ENCODE results near the gene SGIP1. TPM values are rescaled to one million over a fixed set of nuclear protein-coding genes. Genes with fewer than 3 reads are reported as not detected.

The SGIP1 gene
- total and polyA plus RNA-seq, 4 donors = 2.7 to 17.0 (median 4.7) TPM

DNA sequence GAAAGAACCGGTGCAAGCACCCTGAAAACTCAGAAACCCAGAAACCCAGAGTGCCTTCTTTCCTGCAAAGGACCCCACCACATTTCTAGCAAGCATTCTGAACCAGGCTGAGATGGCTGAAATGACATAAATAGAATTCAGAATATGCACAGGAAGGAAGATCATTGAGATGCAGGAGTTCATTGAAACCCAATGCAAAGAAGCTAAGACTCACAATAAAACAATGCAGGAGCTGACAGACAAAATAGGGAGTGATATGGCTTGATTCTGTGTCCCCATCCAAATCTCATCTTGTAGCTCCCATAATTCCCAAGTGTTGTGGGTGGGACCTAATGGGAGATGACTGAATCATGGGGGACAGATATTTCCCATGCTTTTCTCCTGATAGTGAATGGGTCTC, 22.8 kb upstream of the SGIP1 start:
- no peak for ATAC-seq (ENCODE audit: insufficient read depth, low FRiP score)
- TF ChIP-seq, protein P1, sequence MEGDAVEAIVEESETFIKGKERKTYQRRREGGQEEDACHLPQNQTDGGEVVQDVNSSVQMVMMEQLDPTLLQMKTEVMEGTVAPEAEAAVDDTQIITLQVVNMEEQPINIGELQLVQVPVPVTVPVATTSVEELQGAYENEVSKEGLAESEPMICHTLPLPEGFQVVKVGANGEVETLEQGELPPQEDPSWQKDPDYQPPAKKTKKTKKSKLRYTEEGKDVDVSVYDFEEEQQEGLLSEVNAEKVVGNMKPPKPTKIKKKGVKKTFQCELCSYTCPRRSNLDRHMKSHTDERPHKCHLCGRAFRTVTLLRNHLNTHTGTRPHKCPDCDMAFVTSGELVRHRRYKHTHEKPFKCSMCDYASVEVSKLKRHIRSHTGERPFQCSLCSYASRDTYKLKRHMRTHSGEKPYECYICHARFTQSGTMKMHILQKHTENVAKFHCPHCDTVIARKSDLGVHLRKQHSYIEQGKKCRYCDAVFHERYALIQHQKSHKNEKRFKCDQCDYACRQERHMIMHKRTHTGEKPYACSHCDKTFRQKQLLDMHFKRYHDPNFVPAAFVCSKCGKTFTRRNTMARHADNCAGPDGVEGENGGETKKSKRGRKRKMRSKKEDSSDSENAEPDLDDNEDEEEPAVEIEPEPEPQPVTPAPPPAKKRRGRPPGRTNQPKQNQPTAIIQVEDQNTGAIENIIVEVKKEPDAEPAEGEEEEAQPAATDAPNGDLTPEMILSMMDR (IDR thresholded peaks at IDR 0.05; ENCODE audit: control extremely low read depth, extremely low read depth) = no peak
- H3K9me3 ChIP-seq (ENCODE audit: control insufficient read depth in 4 of 4, insufficient read depth in 3 of 4, low read length in 3 of 4) = no peaks in the 10 kb centered on the region
- H3K4me1 ChIP-seq (ENCODE audit: control insufficient read depth in 5 of 5, insufficient read depth in 5 of 5, low read length in 5 of 5) = no peaks in the 10 kb centered on the region
- 87 to 100% methylated on average over 1 of the region's 1 CpG for WGBS, 2 donors
- H3K27ac ChIP-seq (ENCODE audit: low read depth in 1 of 2, low read length in 1 of 2) = no peak overlapping the region
- no peak overlapping the region for H3K4me3 ChIP-seq
- no peaks in the 10 kb centered on the region for H3K36me3 ChIP-seq (ENCODE audit: control insufficient read depth in 4 of 4, insufficient read depth in 4 of 4, low read length in 4 of 4)
- no peak for DNase-seq
- no peak overlapping the region for H3K9ac ChIP-seq (ENCODE audit: insufficient read depth in 1 of 2, low read length in 2 of 2)
- H3K27me3 ChIP-seq (ENCODE audit: control insufficient read depth in 3 of 3, insufficient read depth in 3 of 3, low read length in 2 of 3) = no peaks in the 10 kb centered on the region

DNA sequence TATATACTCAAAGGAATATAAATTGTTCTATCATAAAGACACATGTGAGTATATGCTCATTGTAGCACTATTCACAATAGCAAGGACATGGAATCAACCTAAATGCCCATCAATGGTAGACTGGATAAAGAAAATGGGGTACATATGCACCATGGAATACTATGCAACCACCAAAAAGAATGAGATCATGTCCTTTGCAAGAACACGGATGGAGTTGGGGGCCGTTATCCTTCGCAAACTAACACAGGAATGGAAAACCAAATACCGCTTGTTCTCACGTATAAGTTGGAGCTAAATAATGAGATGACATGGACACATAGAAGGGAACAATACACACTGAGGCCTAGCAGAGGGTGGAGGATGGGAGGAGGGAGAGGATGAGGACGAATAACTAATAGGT, 16.0 kb upstream of the SGIP1 start:
- Histone ChIP-seq H3K4me3 (no peak overlapping the region), H3K27me3 (ENCODE audit: control insufficient read depth in 3 of 3, insufficient read depth in 3 of 3, low read length in 2 of 3) (no peaks in the 10 kb centered on the region), H3K9me3 (ENCODE audit: control insufficient read depth in 4 of 4, insufficient read depth in 3 of 4, low read length in 3 of 4) (no peaks in the 10 kb centered on the region), H3K36me3 (ENCODE audit: control insufficient read depth in 4 of 4, insufficient read depth in 4 of 4, low read length in 4 of 4) (no peaks in the 10 kb centered on the region), H3K4me1 (ENCODE audit: control insufficient read depth in 5 of 5, insufficient read depth in 5 of 5, low read length in 5 of 5) (no peaks in the 10 kb centered on the region), H3K27ac (ENCODE audit: low read depth in 1 of 2, low read length in 1 of 2) (no peak overlapping the region), H3K9ac (ENCODE audit: insufficient read depth in 1 of 2, low read length in 2 of 2) (no peak overlapping the region)
- WGBS, 2 donors = 80 to 89% methylated on average over 6 of the region's 6 CpGs
- ATAC-seq (ENCODE audit: insufficient read depth, low FRiP score) (no peak), DNase-seq (no peak)
- TF ChIP-seq, protein P1 (IDR thresholded peaks at IDR 0.05; ENCODE audit: control extremely low read depth, extremely low read depth) = no peak

DNA sequence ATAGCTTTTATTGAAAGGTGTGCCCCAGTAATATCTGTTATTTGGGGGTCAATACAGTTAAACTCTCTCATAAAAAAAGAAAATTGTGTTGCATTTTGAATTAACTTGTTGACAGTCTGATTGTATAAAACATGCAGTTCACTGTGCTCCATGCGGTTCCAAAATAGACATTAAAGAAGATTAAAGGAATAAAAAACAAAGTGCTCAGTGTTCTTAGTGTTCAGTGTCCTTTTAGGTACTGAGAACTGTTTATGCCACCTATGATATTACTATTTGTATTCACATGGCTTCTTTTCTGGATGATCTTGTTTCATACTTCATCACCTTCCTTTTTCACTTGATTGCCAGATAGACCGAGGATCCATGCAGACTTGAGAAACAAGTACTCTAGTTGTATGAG, 15.3 kb upstream of the SGIP1 start:
- Histone ChIP-seq H3K4me3 (no peak overlapping the region), H3K9ac (ENCODE audit: insufficient read depth in 1 of 2, low read length in 2 of 2) (no peak overlapping the region), H3K36me3 (ENCODE audit: control insufficient read depth in 4 of 4, insufficient read depth in 4 of 4, low read length in 4 of 4) (no peaks in the 10 kb centered on the region), H3K27me3 (ENCODE audit: control insufficient read depth in 3 of 3, insufficient read depth in 3 of 3, low read length in 2 of 3) (no peaks in the 10 kb centered on the region), H3K4me1 (ENCODE audit: control insufficient read depth in 5 of 5, insufficient read depth in 5 of 5, low read length in 5 of 5) (no peaks in the 10 kb centered on the region), H3K27ac (ENCODE audit: low read depth in 1 of 2, low read length in 1 of 2) (no peak overlapping the region), H3K9me3 (ENCODE audit: control insufficient read depth in 4 of 4, insufficient read depth in 3 of 4, low read length in 3 of 4) (no peaks in the 10 kb centered on the region)
- 80 to 86% methylated on average over 2 of the region's 2 CpGs for WGBS, 2 donors
- DNase-seq (no peak), ATAC-seq (ENCODE audit: insufficient read depth, low FRiP score) (no peak)
- TF ChIP-seq, protein P1 (IDR thresholded peaks at IDR 0.05; ENCODE audit: control extremely low read depth, extremely low read depth) = no peak

DNA sequence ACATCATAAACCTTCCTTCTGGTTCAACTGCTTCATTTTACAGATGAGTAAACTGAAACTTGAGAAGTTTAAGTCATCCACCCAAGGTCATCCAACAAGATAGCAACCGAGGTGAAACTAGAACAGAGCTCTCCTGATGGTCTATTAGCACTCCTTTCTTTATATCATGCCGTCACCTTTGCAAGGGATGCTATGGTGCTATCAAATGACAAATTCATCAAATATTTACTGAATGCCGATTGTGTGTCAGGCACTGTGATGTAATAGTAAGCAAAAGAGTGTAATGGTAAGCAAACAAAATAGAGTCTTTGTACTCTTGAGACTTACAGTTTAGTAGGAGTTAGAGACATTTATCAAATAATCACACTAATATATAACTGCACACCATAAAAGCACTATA, 14.0 kb upstream of the SGIP1 start:
- H3K4me1 ChIP-seq (ENCODE audit: control insufficient read depth in 5 of 5, insufficient read depth in 5 of 5, low read length in 5 of 5) = no peaks in the 10 kb centered on the region
- H3K9ac ChIP-seq (ENCODE audit: insufficient read depth in 1 of 2, low read length in 2 of 2) = no peak overlapping the region
- H3K36me3 ChIP-seq (ENCODE audit: control insufficient read depth in 4 of 4, insufficient read depth in 4 of 4, low read length in 4 of 4) = no peaks in the 10 kb centered on the region
- ATAC-seq (ENCODE audit: insufficient read depth, low FRiP score) = no peak
- TF ChIP-seq, protein P1 (IDR thresholded peaks at IDR 0.05; ENCODE audit: control extremely low read depth, extremely low read depth) = no peak
- DNase-seq = no peak
- no peak overlapping the region for H3K27ac ChIP-seq (ENCODE audit: low read depth in 1 of 2, low read length in 1 of 2)
- WGBS, 2 donors = 79 to 90% methylated on average over 3 of the region's 3 CpGs
- no peaks in the 10 kb centered on the region for H3K27me3 ChIP-seq (ENCODE audit: control insufficient read depth in 3 of 3, insufficient read depth in 3 of 3, low read length in 2 of 3)
- no peak overlapping the region for H3K4me3 ChIP-seq
- H3K9me3 ChIP-seq (ENCODE audit: control insufficient read depth in 4 of 4, insufficient read depth in 3 of 4, low read length in 3 of 4) = no peaks in the 10 kb centered on the region
